Dedifferentiated amniotic fluid mesenchymal stem cell (primary cell): ENCODE results near the gene DNAH17.

ENCODE experiments used
- DNase-seq: peaks from one replicate; pipeline ENCODE4 v3.0.0-alpha.2; 2016; ENCODE audit errors: extremely low spot score

DNAH17 gene

DNA sequence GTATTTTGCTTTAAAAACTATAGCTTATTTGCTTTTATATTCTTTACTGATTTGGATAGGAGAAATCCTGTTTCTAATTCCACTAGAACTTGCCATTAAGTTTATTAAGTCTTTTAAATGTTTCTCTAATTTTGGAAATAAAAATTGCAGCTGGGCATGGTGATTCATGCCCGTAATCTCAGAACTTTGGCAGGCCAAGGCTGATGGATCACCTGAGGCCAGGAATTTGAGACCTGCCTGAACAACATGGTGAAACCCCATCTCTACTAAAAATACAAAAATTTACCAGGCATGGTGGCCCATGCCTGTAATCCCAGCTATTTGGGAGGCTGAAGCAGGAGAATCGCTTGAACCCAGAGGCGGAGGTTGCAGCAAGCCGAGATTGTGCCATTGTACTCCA, 30.7 kb downstream of the DNAH17 start:
- DNase-seq: no peak

DNA sequence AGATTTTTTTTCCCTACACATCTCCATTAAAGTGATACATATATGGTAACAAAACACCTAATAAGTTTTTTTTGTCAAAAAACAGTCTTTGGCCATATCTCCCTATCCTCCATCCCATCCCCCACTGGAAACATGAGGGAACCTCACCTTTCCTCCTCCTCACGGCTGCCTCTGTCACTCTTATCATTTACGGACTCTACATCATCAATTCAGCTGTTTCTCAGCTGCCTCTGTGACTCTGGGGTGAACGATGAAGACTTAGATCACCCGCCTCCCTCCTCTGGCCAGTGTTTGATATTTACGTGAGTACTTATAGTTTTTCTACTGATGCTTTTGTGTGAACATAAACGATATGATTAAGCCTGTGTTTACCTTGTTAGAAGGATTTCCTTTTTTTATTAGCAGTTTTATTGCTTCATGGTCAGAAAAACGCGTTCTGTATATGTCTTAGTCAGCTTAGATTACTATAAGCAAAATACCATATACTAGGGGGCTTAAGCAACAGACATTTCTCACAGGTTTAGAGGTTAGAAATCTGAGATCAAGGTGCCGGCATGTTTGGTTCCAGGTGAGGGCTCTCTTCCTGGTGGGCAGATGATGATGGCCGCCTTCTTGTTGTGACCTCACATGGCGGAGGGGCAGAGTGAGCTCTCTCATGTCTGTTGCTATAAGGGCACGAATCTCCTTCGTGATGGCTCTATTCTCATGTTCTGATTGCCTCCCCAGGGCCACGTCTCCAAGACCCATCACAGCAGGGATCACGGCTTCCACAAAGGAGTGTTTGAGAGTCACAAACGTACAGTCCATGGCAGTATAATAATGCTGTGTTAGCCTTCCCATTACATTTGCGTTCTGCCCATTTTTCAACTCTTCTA, 32.1 kb downstream of the DNAH17 start:
- no peak for DNase-seq

- DNase-seq: no peak
Observed at GRCh38 chr17:78541488-78542206, 35.5 kb downstream of the DNAH17 start.

DNA sequence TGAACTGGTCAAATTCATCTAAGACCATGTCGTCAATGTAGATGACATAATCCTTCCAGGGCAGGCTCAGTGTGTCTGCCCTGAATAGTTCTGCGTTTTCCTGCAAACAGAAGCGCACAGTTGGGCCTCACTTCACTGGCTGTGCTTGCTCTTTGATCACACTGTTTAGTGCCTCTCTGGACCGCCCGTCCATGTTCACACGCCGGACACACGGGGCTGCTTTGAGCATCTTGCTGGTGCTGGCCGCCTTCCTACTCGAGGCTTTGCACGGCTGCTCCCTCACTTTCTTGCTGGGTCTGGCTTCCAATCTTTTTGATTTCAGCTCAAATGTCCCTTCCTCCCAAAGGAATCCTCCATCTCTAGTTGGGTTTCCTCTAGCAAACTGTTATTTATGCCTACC, 37.4 kb downstream of the DNAH17 start:
- no peak for DNase-seq

DNA sequence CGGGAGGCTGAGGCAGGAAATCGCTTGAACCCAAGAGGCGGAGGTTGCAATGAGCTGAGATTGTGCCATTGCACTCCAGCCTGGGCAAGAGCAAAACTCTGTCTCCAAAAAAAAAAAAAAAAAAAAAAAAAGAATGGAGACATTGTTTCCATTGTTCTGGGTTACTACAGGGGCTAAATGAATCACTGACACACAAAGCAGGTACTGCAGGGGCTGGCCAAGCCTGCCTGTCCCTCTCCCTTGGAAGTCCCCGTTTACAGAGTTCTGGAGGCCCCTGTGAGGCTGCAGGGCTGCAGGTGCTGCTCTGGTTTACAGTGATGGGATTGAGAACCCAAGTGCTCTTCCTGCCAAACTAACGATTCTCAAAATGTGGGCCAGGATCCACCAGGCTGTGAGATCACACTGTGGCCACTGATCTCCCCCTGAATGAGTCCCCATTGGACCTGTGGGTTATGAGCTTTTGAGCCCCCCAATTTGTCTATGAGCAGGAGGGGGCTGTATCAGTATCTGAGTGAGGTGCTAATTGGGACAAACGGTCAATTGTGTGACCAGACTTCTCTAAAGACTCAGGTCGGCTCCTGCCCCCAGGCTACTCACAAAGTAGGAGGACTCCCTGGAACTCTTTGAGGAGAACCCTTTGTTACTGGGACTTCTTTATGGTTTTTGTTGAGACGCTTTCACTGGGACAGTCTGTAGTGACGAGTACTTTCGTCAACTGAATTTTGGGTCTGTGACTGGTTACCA, 39.0 kb downstream of the DNAH17 start:
- DNase-seq: no peak

DNA sequence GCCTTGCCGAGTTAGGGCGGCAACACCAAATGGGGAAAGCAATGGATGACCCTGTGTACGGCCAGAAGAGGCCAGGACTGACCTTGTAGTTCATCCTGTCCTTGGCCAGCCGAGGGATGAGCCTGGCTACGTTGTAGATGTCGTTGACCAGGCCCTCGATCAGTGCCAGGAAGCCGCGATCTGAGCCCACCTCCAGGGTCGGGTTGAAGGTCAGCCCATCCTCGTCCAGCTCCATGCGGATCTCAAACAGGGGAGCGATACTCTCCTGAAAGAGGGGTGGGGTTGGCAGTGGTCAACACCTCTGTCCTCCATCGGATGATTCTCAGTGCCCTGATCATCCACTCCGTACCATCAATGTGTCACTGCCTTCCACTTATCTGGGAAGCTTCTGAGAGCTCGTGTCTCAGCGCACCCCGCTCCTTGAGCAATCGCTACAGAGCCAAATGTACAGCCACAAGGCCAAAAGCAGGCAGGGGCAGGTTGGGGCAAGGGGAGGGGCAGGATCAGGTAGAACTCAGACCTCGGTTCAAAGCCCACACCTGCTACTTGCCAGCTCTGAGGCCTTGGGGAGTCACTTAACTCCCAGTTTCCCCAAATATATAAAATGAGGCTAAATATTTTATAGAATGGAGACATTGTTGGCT, 39.9 kb downstream of the DNAH17 start:
- no peak for DNase-seq

GRCh38 chr17:78535273-78536197, 41.7 kb downstream of the DNAH17 start:
- DNase-seq: no peak

GRCh38 chr17:78534492-78535272, 42.5 kb downstream of the DNAH17 start:
- no peak for DNase-seq

DNA sequence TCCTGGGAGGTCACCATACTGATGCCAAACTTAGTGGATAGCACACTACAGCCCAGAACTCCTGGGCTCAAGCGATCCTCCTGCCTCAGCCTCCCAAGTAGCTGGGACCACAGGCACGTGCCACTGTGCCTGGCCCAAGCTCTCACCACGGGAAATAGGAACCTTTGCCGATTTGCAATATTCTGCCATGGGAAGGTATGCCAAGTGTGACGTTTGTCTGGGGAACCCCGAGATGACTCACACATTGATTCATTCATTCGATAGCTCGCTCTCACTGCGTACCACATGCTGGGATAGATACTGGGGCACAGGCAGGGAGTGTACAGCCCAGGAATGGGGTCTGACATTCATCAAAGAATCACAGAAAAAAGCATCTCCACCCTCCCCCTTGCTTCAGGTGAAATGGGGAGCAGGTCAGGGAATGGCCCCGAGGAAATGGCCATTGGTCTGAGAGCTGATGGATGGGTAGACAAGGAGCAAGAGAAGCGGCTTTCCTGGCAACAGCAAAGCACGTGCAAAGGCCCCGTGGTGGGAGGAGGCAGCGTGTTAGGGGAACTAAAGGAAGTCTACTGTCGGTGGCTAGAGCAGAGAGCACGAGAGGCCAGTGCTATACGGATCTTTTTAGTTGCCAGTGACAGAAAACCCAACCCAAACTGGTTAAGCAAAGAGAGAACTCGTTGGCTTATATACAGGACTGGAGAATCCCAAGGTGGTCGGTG, 44.1 kb downstream of the DNAH17 start:
- no peak for DNase-seq

DNA sequence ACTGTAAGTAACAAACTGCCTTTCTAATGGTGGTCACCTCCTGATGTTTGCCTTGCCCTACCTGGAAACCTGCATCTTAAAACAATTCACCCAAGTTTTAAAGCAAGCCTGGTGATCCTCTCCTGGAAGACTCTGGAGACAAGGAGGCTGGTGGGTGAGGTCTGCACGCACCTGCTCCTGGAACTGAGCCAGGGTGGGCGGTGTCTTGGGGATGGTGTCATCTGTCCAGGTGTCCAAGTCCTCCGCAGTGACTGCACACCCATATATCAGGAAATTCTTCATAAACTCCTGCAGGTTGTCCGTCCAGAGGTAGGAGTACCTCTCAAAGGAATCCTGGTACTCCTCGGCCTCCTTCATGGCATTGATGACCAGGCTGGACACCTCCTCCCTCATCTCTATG, 44.9 kb downstream of the DNAH17 start:
- no peak for DNase-seq

DNA sequence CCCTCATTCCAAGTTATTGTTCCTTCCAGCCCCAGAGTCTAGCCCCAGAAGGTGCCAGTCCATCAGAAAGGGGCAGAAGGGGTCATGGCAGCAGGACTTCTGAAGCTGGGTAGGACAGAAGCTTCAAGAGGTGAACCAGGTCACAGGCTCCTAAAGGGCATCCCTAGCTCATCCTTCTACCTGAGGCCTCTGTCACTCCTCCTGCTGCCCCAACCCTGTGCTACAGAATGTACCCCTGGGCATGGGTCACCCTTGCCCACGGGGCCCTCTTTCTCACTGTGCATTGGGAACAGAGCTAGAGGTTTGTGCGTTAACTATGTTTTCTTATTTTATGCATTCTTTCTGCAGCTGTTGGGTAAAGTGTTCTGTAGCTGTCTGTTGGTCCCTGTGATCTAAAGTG, 46.5 kb downstream of the DNAH17 start:
- no peak for DNase-seq

GRCh38 chr17:78529871-78530670, 47.1 kb downstream of the DNAH17 start:
- DNase-seq: no peak

DNA sequence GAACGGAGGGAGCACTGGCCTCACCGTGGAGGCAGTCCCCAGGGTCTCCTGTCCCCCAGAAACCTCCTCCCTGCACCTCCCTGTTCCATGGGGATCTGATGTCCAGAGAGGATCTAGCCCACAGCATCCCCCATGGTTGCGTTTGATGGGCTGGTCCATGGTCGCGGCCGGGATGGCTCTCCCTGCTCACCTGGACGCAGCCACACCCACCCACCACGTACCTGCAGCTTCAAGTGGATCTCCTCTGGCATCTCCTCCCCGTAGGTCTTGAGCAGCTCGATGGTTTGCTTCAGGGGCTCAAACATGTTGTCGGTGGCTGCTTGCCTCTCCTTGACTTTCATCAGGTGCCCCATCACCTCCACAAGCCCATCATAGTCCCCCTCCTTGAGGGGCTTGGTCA, 47.9 kb downstream of the DNAH17 start:
- no peak for DNase-seq

GRCh38 chr17:78528541-78528940, 48.7 kb downstream of the DNAH17 start:
- no peak for DNase-seq

DNA sequence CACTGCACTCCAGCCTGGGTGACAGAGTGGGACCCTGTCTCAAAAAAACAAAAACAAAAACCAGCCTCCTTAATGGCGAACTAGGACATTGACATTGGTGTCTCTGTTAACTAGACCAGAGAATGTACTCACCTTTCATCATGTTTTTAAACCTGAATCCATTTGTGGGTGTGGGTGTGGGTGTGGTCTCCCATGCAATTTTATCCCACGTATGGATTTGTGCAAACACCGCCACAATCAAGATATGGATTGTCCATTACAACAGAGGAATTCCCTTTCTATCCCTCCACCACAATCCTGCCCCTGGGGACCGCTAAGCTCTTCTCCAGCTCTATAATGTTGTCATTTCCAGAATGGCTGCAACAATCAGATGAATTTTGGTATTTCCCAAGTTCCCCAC, 49.9 kb downstream of the DNAH17 start:
- DNase-seq: no peak

DNA sequence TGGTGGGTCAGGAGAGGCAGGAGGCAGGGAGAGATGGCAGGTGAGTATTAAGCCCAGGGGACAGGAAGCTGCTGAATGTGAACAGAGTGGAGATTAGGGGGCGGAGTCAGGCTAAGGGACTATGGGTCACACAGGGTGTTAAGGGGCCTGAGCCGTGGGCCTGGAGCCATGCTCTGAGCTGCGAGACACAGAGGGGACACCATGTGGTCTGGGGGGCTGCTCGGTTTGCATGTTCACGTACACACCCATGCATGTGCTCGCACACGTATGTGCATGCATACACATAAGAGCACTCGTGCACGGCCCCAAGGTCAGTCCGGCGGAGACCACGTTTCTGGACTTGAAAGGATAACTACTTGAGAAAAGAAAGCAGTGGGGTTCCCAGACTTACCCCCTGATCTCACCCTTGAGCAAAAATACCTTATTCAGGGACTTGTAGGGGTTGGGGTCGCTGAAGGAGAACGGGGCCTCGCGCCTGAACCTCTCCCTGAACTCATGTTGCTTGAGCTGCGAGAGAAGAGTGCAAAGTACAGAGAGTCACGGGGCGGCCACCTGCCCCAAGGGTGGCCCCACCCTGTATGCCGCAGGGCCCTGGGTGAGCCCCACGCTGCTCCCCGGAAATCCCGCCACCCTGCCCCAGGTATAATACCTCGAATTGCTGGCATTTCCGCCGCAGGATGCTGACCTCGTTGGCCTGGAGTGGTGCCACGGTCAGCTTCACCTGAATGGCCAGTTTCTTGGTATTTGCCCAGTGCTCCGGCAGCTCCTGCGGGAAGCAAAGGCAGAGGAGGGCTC, 50.8 kb downstream of the DNAH17 start:
- DNase-seq: no peak

DNA sequence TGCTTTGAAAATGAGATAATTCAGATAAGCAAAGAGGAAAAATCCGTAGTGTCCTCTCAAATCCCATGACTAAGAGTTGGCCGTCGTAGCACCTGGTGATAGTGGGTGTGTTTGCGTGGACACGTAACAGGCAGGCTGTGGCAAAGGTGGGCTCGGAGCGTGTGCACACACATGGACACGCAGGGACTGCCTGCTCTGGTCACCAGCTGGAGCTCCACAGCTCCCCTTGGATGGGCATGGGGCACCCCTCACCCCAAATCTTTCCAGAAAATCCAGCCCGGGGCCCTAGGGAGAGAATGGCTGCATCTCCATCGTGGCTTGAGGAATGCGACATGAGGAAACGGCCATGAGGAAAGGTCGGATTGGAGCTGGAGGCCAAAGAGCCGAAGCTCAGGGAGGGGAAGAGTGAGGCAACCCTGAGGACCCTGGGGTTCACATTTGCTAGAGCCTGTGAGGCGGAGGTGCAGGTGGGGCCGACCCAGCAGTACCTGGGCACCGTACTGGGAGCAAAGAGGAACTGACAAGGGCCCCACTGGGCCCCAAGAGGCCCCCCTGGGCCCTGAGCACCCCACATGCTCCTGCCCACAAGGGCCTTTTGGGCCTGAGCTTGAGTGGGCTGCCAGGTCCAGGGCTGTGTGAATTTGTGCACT, 51.6 kb downstream of the DNAH17 start:
- no peak for DNase-seq
